ENCODE data around the gene ZMAT1.

DNA sequence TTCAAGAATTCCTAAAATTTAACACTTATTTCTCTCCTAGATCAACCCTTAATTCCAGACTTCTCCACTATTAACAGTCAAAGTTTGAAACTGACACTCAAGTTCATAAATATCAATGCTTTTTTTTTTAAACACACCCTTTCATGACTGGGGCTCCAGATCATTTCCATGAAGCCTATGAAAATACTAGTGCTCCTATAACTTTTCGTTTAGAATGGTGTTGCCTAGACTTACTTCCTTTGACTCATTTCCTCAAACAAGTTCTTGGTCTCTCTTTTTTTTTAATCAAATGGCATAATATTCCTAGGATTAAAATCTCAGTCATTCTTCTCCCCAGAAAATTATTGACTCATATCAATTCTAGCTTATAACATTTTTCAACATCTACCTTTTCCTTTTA, 13.1 kb downstream of the ZMAT1 start:
- TF ChIP-seq CTCF (IDR thresholded peaks at IDR 0.05) (no peak), POLR2A (IDR thresholded peaks at IDR 0.05) (no peak), POLR2AphosphoS5 (IDR thresholded peaks at IDR 0.05) (no peak), EP300 (IDR thresholded peaks at IDR 0.05) (no peak)
